ENCODE data around the gene SERGEF.

SERGEF gene

DNA sequence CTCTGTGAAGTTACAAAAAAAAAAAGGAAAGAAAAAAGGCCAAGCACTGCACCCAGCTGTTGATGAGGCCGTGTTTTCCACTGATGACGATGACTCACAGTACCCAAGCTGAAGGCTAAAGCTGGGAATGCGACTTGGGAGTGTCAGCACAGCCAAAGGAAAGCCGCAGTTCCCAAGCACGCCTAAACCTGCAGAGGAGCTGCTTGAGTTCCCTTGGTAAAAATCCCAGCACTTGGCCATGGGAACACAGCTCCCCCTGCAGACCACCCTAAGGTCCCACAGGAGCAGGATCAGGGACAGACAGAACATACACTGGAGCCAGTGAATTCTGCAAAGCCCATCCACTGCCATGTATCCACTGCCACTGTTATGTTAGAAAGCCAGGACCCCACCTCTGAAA, 39.9 kb downstream of the SERGEF start:
- H3K4me2 ChIP-seq (ENCODE audit: low read length), result no peak overlapping the region
- no peak overlapping the region for H3K4me3 ChIP-seq (ENCODE audit: low read length)
- H3K9me3 ChIP-seq (ENCODE audit: control insufficient read depth, insufficient read depth, low read length), result no peaks in the 10 kb centered on the region
- H4K20me1 ChIP-seq (ENCODE audit: control insufficient read depth, insufficient read depth, low read depth, low read length), result no peaks in the 10 kb centered on the region
- H3K36me3 ChIP-seq (ENCODE audit: control insufficient read depth, low read length), result peaks cover 9% of the 10 kb centered on the region
- TF ChIP-seq, protein P1, sequence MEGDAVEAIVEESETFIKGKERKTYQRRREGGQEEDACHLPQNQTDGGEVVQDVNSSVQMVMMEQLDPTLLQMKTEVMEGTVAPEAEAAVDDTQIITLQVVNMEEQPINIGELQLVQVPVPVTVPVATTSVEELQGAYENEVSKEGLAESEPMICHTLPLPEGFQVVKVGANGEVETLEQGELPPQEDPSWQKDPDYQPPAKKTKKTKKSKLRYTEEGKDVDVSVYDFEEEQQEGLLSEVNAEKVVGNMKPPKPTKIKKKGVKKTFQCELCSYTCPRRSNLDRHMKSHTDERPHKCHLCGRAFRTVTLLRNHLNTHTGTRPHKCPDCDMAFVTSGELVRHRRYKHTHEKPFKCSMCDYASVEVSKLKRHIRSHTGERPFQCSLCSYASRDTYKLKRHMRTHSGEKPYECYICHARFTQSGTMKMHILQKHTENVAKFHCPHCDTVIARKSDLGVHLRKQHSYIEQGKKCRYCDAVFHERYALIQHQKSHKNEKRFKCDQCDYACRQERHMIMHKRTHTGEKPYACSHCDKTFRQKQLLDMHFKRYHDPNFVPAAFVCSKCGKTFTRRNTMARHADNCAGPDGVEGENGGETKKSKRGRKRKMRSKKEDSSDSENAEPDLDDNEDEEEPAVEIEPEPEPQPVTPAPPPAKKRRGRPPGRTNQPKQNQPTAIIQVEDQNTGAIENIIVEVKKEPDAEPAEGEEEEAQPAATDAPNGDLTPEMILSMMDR (IDR thresholded peaks at IDR 0.05; ENCODE audit: low read depth, low read length, poor library complexity, severe bottlenecking), result peak; percentile 28
- no peak for TF ChIP-seq EZH2phosphoT487 (IDR thresholded peaks at IDR 0.05; ENCODE audit: borderline replicate concordance, low read length)
- H3K27ac ChIP-seq (ENCODE audit: low read depth, low read length), result no peak overlapping the region
- no peaks in the 10 kb centered on the region for H3K4me1 ChIP-seq (ENCODE audit: control insufficient read depth, low read length)
- H3K9me2 ChIP-seq (replicated peaks; ENCODE audit: control insufficient read depth, low read length), result no peaks in the 10 kb centered on the region
- H3K27me3 ChIP-seq (ENCODE audit: control insufficient read depth, low read length), result no peaks in the 10 kb centered on the region
- no peaks in the 10 kb centered on the region for H3F3A ChIP-seq (ENCODE audit: control insufficient read depth, insufficient read depth)
- H3K79me2 ChIP-seq (ENCODE audit: control insufficient read depth, low read length), result no peaks in the 10 kb centered on the region

DNA sequence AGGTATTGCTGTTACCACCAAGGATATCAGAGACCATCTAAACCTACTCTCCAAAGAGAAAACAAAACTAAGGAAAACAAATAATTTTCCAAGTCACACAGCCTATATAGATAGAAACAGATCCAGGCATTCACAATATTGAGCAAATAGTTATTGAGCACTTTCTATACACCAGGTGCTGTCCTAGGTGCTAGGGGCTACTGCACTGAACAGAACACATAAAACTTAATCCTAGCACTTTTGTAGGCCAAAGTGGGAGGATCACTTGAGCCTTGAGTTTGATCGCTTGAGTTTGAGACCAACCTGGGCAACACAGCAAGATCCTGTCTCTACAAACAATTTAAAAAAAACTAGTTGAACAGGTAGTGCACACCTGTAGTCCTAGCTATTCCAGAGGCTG, 44.6 kb downstream of the SERGEF start:
- H3K4me2 ChIP-seq (ENCODE audit: low read length), result no peak overlapping the region
- no peaks in the 10 kb centered on the region for H3K27me3 ChIP-seq (ENCODE audit: control insufficient read depth, low read length)
- no peaks in the 10 kb centered on the region for H3K9me3 ChIP-seq (ENCODE audit: control insufficient read depth, insufficient read depth, low read length)
- H3K4me1 ChIP-seq (ENCODE audit: control insufficient read depth, low read length), result no peaks in the 10 kb centered on the region
- no peaks in the 10 kb centered on the region for H3K79me2 ChIP-seq (ENCODE audit: control insufficient read depth, low read length)
- TF ChIP-seq, protein P1 (IDR thresholded peaks at IDR 0.05; ENCODE audit: low read depth, low read length, poor library complexity, severe bottlenecking), result no peak
- TF ChIP-seq EZH2phosphoT487 (IDR thresholded peaks at IDR 0.05; ENCODE audit: borderline replicate concordance, low read length), result no peak
- no peak overlapping the region for H3K27ac ChIP-seq (ENCODE audit: low read depth, low read length)
- H3K4me3 ChIP-seq (ENCODE audit: low read length), result no peak overlapping the region
- H3F3A ChIP-seq (ENCODE audit: control insufficient read depth, insufficient read depth), result no peaks in the 10 kb centered on the region
- peaks cover 10% of the 10 kb centered on the region for H3K36me3 ChIP-seq (ENCODE audit: control insufficient read depth, low read length)
- H3K9me2 ChIP-seq (replicated peaks; ENCODE audit: control insufficient read depth, low read length), result no peaks in the 10 kb centered on the region
- no peaks in the 10 kb centered on the region for H4K20me1 ChIP-seq (ENCODE audit: control insufficient read depth, insufficient read depth, low read depth, low read length)

DNA sequence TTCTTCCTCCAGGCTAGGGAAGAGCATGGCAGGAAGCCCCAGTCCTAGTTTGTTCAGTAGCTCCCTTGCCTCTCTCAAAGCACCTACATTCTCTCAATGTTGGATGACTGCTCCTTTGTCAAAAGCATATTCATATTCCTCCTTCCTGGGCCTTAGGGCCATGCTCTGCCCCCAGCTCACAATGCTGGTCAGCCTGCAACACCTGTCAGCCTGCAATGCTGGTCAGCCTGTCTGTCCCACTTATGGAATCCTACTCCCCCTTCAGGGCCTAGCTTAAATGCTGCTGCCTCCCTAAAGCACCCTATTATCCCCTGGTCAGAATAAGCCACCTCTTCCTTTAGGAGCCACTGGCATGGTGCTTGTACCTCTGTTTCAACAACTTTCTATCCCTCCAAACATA, 45.2 kb downstream of the SERGEF start:
- H3K27me3 ChIP-seq (ENCODE audit: control insufficient read depth, low read length), result no peaks in the 10 kb centered on the region
- no peaks in the 10 kb centered on the region for H3K4me1 ChIP-seq (ENCODE audit: control insufficient read depth, low read length)
- H3K9me2 ChIP-seq (replicated peaks; ENCODE audit: control insufficient read depth, low read length), result no peaks in the 10 kb centered on the region
- no peaks in the 10 kb centered on the region for H3K79me2 ChIP-seq (ENCODE audit: control insufficient read depth, low read length)
- H3K4me2 ChIP-seq (ENCODE audit: low read length), result no peak overlapping the region
- H3K4me3 ChIP-seq (ENCODE audit: low read length), result no peak overlapping the region
- no peaks in the 10 kb centered on the region for H3F3A ChIP-seq (ENCODE audit: control insufficient read depth, insufficient read depth)
- TF ChIP-seq, protein P1 (IDR thresholded peaks at IDR 0.05; ENCODE audit: low read depth, low read length, poor library complexity, severe bottlenecking), result no peak
- TF ChIP-seq EZH2phosphoT487 (IDR thresholded peaks at IDR 0.05; ENCODE audit: borderline replicate concordance, low read length), result no peak
- H4K20me1 ChIP-seq (ENCODE audit: control insufficient read depth, insufficient read depth, low read depth, low read length), result no peaks in the 10 kb centered on the region
- no peaks in the 10 kb centered on the region for H3K9me3 ChIP-seq (ENCODE audit: control insufficient read depth, insufficient read depth, low read length)
- H3K36me3 ChIP-seq (ENCODE audit: control insufficient read depth, low read length), result peaks cover 10% of the 10 kb centered on the region
- H3K27ac ChIP-seq (ENCODE audit: low read depth, low read length), result no peak overlapping the region

DNA sequence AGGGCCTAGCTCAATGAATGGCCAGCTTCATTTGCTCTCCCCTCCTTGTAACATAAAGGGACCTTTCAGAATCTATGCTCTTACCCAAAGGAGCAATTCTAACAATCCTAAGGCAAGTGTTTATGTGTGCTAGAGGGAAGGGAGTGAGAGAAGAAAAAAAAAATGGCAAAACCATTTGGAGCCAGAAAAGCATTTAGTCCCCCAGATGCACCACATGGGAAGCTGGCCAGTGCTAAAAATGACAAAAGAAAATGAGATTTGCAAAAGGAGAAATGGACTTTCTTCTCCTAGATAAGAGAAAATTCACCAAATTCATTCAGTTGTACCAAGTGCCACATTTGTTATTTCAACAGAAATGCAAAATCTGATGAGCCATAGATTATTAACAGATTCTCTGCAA, 52.8 kb downstream of the SERGEF start:
- Histone ChIP-seq H3K27ac (ENCODE audit: low read depth, low read length) (no peak overlapping the region), H3K9me3 (ENCODE audit: control insufficient read depth, insufficient read depth, low read length) (no peaks in the 10 kb centered on the region), H3F3A (ENCODE audit: control insufficient read depth, insufficient read depth) (no peaks in the 10 kb centered on the region), H4K20me1 (ENCODE audit: control insufficient read depth, insufficient read depth, low read depth, low read length) (no peaks in the 10 kb centered on the region), H3K27me3 (ENCODE audit: control insufficient read depth, low read length) (no peaks in the 10 kb centered on the region), H3K9me2 (replicated peaks; ENCODE audit: control insufficient read depth, low read length) (no peaks in the 10 kb centered on the region), H3K4me2 (ENCODE audit: low read length) (no peak overlapping the region), H3K36me3 (ENCODE audit: control insufficient read depth, low read length) (peaks cover 33% of the 10 kb centered on the region), H3K79me2 (ENCODE audit: control insufficient read depth, low read length) (no peaks in the 10 kb centered on the region), H3K4me3 (ENCODE audit: low read length) (no peak overlapping the region), H3K4me1 (ENCODE audit: control insufficient read depth, low read length) (no peaks in the 10 kb centered on the region)
- TF ChIP-seq, protein P1 (IDR thresholded peaks at IDR 0.05; ENCODE audit: low read depth, low read length, poor library complexity, severe bottlenecking), result no peak
- TF ChIP-seq EZH2phosphoT487 (IDR thresholded peaks at IDR 0.05; ENCODE audit: borderline replicate concordance, low read length), result no peak
